HG02870 (cell line): ENCODE results near the gene QPCT.
"Not testable (repeated sequence)": the region's sequence is repeated elsewhere in the genome, so short reads cannot be mapped to it uniquely, and the experiment has no call there.

Experiments
- ATAC-seq: cut with Tn5 transposase; IDR thresholded peaks from one replicate; pipeline ENCODE4 v1.9.1; 2021; ENCODE audit warnings: mild to moderate bottlenecking, moderate library complexity; ENCODE audit not compliant: unreplicated experiment

The QPCT gene

GRCh38 chr2:37389395-37389794 is 45.0 kb downstream of the QPCT start:
- ATAC-seq = no peak

DNA sequence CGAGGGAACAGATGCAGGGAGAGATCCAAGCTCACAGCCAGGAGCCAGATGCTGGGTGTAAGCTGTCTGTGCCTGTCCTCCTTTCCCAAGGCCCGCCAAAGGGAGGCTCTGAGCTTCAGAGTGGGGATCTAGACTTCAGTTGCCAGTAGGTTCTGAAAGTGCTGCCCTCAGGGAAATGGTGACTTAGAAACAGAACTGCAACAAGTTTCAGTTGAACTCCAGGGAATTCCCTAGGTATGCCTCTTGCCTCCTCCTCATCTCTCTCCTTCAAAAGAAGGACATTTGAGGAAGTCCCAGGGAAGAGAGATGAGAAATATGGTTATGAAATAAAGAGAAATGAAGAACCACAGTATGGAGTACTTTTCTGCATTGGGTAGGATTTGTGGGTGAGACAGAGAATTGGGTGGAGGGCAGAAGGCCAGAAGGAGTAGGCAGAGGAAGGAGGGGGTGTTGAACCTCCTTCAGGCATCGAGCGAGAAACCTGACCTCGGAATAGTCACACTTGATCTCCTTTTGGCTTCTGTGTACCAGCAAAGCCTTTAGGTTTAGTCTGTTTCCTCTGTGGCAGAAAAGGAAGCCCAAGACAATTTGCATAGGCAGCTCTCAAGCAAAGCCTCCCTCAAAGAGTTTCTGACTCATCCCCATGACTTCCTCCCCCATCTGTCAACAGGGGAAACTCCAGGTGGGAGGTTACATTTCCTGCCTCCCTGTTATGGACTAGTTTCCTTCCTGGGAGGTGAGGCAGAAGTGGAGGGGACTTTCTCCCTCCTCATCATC is 45.7 kb downstream of the QPCT start:
- ATAC-seq = peak; percentile 93

DNA sequence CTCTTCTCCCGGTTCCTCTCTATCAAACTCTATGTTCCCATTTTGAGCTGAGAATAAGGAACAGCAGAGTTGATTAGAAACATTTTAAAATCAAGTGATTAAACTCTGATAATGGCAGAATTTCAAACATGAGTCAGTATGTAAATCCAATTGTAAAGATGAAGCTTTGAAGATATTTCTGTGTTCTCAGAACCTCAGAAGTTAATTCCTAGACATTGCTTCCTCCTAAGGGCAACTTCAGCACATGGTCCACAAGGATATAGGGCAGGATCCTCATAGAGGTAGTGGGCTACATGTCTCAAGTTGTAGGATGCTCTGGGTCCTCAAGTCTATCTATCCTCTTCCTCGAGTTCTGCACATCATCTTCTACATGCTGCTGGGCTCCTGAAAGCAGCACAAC is 46.3 kb downstream of the QPCT start:
- ATAC-seq = peak; percentile 5

DNA sequence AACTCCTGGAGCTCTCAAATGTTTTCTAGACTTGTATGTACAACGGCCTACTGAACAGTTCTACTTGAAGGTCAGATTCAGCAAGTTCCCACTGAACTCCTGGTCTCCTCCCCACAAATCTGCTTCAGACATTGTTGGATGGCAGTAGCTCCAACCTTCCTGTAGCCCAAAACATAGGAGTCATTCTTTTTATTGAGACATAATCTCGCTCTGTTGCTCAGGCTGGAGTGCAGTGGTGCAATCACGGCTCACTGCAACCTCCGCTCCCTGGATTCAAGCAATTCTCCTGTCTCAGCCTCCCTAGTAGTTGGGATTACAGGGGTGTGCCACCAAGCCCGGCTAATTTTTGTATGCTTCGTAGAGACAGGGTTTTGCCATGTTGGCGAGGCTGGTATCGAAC is 47.3 kb downstream of the QPCT start:
- no peak for ATAC-seq

DNA sequence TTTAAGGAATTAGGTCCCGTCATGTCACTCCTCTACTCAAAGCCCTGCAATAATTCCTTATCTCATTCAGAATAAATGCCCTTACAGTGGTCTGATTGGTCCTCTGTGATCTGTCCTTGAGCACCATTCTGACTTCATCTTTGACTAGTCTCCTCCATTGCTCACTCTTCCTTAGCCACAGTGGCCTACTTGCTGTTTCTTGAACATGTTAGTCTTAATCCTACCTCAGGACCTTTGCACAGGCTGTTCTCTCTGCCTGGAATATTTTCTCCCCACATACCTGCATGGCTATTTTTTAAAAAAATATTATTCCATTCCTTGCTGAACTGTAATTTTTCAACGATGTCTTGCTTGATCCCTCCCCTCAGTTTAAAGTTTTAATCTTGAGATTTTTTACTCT is 48.0 kb downstream of the QPCT start:
- no peak for ATAC-seq

DNA sequence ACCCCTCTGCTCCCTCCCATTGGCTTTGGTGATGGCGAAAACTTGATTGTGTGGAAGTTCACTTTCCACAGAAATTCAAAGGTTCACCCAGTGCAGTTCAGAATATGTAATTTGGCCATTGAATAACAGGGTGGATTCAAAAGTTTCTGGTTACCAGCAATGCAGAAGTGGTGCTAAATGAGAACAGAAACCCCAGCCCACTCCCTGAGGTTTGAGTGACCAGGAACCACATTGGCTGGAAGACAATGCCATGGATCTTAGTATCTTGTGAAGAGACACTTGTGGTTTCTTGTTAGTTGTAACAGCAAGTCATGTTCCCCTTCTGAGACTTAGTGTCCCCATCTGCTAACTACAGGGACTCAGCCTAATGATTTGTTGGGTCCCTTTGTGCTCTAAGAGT is 49.8 kb downstream of the QPCT start:
- no peak for ATAC-seq

GRCh38 chr2:37394796-37395555 is 50.5 kb downstream of the QPCT start:
- no peak for ATAC-seq

DNA sequence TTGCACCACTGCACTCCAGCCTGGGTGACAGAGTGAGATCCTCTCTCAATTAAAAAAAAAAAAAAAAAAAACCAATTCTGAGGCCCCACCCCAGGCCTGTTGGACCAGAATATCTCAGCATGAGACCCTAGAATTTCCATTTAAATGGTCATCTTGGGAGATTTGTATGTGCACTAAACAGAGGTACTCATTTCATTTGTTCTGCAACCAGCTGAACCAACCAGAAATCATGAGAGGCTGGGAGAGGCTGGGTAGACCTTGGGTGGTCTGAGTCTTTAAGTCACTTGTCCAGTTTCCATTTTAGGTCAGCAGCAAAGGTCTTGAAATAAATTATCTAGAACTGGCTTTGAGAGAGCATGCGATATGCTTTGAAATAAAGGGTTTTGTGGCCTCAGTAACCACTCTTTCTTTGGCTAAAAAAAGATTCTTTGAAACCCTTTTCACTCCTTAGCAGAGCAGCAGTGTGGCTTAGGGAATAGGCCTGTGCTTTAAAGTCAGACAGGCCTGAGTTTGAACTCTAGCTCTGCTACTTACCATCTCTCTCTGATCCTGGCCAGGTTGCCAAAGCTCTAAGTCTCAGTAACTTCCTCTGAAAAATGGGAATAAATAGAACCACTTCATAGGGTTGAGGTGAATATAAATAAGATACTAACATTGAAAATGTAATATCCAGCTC is 52.6 kb downstream of the QPCT start:
- no peak for ATAC-seq

DNA sequence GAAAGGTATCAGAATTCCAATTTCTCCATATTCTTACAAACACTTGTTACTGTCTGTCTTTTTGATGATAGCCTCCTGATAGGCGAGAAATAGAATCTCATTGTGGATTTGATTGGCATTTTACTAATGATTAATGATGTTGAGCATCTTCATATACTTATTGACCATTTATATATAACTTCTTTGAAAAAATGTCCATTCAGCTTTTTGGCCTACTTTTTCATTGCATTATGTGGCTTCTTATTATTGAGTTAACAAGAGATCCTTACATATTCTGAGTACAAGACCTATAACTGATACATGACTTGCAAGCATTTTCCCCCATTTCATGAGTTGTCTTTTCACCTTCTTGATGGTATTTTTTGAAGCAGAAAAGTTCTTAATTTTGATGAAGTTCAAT is 54.6 kb downstream of the QPCT start:
- no peak for ATAC-seq

DNA sequence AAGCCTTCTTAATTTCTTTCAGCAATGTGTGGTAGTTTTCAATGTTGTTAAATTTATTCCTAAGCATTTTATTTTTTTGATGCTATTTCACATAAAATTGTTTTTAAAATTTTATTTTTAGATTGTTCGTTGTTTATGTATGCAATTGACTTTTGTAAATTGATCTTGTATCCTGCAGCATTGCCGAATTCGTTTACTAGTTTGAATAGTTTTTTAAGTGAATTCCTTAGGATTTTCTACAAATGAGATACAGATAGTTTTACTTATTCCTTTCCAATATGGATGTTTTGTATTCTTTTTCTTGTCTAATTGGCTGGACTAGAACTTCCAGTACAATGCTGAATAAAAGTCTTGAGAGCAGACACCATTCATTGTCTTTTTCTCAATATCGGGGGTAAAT is 55.6 kb downstream of the QPCT start:
- no peak for ATAC-seq

- no peak for ATAC-seq
These were observed 58.2 kb downstream of the QPCT start for GRCh38 chr2:37402636-37403035.

DNA sequence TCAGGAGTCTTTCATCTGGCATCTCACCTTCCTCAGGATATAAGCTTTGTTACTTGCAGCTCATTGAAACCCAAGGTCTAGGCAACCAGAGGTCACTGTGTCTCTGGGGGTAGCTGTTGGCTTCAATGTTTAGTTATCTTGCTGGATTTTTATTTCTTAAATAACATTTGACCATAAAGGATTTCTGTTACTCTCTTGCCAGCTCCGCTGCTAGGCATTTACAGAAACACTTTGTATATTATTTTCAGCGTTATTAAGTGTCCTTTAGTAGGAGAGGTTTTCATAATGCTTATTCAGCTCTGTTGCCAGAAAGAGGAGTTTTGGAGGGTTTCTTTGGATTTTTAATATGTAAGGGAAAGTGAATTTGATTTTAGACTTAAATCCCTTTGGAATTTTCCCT is 61.4 kb downstream of the QPCT start:
- no peak for ATAC-seq

- no peak for ATAC-seq
These were observed 67.8 kb downstream of the QPCT start for GRCh38 chr2:37412231-37412630.

- ATAC-seq = not testable (repeated sequence)
These were observed 69.6 kb downstream of the QPCT start for GRCh38 chr2:37413911-37414469.

DNA sequence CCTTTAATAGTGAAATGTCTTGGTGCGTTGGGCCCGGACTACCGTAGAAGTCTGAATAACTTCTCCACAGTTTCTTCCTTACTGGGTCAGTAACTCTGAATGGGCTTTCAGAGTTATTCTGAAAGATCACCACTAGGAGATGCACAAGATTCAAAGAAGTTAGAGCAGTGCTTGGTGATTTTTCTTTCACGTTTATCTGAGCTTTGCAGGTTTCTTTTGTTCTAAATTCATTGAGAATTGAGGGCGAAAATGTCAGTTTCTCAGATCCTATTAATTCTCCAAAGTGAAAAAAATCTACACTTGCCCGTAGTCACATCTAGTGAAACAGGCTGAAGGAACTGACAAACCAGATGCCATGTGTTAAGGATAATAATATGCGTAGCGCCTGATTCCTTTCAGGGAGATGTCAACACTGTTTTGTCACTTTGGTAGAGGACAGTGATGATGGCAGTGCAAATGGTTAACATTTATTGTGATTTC is 70.1 kb downstream of the QPCT start:
- peak; percentile 65 for ATAC-seq

DNA sequence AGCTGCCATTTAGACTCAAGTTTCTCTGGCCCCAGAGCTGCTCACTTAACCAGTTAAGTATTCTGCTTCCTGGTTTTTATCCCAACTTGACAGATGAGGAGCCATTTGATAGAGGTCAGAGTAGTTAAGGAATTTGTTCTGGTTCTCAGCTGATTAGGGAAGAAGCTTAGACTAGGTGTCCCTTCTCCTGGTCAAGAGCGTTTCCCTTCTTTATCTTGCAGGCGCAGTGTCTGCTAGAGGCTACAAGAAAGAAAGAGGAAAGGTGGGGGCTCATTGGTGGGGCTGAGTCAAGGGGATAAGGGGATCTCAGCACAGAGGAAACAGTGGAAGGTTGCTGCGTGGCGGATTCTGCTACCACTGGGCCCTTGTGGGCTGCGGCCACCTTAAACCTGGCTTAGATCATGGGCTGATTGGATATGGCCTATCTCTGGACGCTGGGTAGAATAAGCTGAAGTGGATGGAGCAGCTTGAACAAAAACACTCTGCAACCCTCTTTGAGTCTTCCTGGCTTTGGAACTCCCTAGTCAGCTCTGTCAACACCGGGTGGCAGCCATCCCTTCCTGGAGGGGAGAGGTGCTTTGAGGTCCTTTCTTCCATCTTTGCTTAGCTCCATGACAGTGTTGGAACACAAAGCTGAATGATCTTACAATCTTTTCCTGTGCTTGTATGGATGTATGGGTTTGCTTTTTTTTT is 70.8 kb downstream of the QPCT start:
- no peak for ATAC-seq

GRCh38 chr2:37417321-37417720 is 72.9 kb downstream of the QPCT start:
- no peak for ATAC-seq

DNA sequence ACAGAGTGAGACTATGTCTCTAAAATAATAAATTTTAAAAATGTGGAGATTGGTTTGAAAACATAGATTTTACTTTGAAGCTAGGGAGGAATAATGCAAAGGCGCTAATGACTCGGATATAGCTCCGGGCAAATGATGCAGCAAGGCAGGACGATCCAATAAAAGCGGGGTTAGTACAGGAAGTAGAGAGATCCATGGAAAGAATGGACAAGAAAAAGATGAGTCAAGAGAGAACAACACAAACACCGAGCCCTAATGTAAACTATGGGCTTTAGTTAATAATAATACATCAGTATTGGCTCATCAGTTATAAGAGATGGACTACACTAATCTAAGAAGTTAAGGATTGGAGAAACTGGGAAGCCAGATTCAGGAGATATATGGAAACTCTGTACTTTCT is 74.5 kb downstream of the QPCT start:
- no peak for ATAC-seq

GRCh38 chr2:37421686-37422085 is 77.3 kb downstream of the QPCT start:
- ATAC-seq = no peak

- ATAC-seq = no peak
These were observed 78.4 kb downstream of the QPCT start for GRCh38 chr2:37422816-37423215.
